Stimulated activated naive B cell treated with anti-CD40 and anti-IgM and Interleukin-4, amounts not matched to agents 10 μg/mL and 1 μg/mL and 100 μg/mL, for 72 hours (primary cell): ENCODE results near the gene COL27A1.

Source experiments
- ATAC-seq, 2 donors: fragments of 150-1000 bp; cut with Tn5 transposase; replicated peaks; 2 replicates each; pipeline ENCODE4 v1.10.0; 2021; ENCODE audit warnings: moderate library complexity in 1 of 2
- DNase-seq: peaks from one replicate; pipeline ENCODE4 v3.0.0; 2021
- H3K27ac Mint-ChIP-seq: one replicate; pipeline ENCODE4 v1.8.0; 2022; ENCODE audit warnings: mild to moderate bottlenecking, mixed read lengths
- H3K27me3 Mint-ChIP-seq, 2 donors: one replicate each; pipeline ENCODE4 v1.8.0; 2022; ENCODE audit warnings: mixed read lengths in 2 of 2
- H3K36me3 Mint-ChIP-seq, 2 donors: one replicate each; pipeline ENCODE4 v1.8.0; 2022; ENCODE audit warnings: mixed read lengths in 2 of 2, mild to moderate bottlenecking in 1 of 2
- H3K4me1 Mint-ChIP-seq, 2 donors: one replicate each; pipeline ENCODE4 v1.8.0; 2022; ENCODE audit warnings: mixed read lengths in 2 of 2, mild to moderate bottlenecking in 1 of 2
- H3K4me3 Mint-ChIP-seq, 2 donors: one replicate each; pipeline ENCODE4 v1.8.0; 2022; ENCODE audit warnings: mild to moderate bottlenecking in 2 of 2, mixed read lengths in 2 of 2, moderate library complexity in 1 of 2
- H3K9me3 Mint-ChIP-seq, 2 donors: one replicate each; pipeline ENCODE4 v1.8.0; 2022; ENCODE audit warnings: mixed read lengths in 2 of 2, mild to moderate bottlenecking in 1 of 2

The COL27A1 gene

DNA sequence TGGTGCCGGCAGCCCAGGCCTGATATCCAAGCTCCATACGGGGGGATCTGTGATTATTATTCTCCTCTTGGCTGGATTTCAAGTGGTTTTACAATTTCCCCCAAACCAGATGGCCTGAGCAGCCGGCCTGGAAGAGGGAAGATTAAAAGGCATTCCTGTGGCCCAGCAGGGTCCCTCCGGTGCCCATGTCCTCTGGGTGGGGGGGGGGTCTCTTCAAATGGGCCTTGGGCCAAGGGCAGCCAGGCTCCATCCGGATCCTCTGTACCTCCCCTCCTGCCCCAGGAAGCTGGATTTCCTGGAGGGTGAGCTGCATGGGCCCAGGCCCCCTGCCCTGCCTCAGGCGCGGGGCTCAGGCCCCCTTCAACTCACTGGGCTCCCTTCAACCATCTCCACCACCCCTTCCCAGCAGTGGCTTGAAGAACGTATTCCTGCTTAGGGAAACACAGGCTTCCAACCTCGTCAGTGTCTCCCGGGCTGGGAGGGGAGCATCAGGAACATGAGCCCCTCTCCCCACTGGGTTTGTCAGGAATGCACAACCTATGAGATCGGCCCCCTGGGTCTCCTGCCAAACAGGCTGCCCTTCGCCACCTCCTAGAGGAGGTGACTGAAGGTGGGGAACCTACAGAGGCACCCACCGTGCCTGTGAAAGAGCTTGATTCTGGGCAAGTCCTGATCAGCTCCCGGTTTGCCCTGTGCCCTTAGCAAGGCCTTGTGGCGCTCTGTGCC is 104.6 kb downstream of the COL27A1 start:
- no peak overlapping the region for H3K27ac Mint-ChIP-seq
- no peak for ATAC-seq
- no peak overlapping the region for H3K4me3 Mint-ChIP-seq
- H3K9me3 Mint-ChIP-seq = no peaks in the 10 kb centered on the region
- H3K4me1 Mint-ChIP-seq = no peaks in the 10 kb centered on the region
- no peak for DNase-seq
- peaks cover 0 to 4% of the 10 kb centered on the region in 2 donors for H3K27me3 Mint-ChIP-seq
- no peaks in the 10 kb centered on the region for H3K36me3 Mint-ChIP-seq

DNA sequence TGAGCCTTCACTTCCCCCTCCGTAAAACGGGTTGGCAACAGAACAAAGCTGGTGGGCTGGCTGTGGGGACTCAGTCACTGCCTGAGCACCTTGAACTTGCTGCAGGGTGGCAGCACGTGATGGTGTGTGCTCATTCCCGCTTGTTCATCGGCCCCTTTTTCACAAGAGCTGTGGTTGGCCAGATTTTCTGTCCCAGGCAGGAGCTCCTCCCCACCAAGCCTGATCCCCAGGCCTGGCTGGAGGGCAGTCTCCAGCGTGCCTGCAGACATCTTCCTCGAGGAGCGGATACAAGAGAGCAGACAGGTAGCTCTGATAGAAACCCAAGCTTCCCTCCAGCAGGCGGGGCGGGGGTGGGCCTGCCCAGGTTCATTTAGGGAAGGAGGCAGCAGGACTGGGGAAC is 105.7 kb downstream of the COL27A1 start:
- no peaks in the 10 kb centered on the region for H3K4me1 Mint-ChIP-seq
- no peaks in the 10 kb centered on the region for H3K9me3 Mint-ChIP-seq
- H3K27ac Mint-ChIP-seq = peak overlapping the region; percentile 33
- ATAC-seq (no peak), DNase-seq (no peak)
- H3K4me3 Mint-ChIP-seq = no peak overlapping the region
- H3K36me3 Mint-ChIP-seq = no peaks in the 10 kb centered on the region
- H3K27me3 Mint-ChIP-seq = peaks cover 4 to 9% of the 10 kb centered on the region in 2 donors

DNA sequence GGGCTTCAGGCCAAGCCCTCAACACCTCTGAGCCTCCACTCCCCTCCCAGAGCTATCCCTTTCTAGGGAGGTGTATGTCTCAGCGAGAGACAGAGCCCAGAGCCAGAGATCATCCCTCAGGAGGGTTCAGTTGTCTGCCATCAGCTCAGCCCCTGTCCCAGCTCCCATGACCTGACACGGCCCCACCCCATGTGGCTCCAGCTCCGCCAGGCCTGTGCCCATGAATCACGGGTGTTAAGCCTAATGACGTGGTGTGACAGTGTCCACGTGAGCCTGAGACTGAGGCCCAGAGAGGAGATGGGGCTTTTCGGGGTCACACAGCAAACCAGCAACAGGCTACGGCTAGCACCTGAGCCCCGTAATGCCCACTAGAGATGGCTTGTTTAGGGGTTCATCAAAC is 106.7 kb downstream of the COL27A1 start:
- Mint-ChIP-seq H3K4me1 (no peaks in the 10 kb centered on the region), H3K4me3 (no peak overlapping the region), H3K27me3 (peaks cover 4 to 9% of the 10 kb centered on the region in 2 donors), H3K36me3 (no peaks in the 10 kb centered on the region), H3K9me3 (no peaks in the 10 kb centered on the region), H3K27ac (no peak overlapping the region)
- ATAC-seq (no peak), DNase-seq (no peak)

DNA sequence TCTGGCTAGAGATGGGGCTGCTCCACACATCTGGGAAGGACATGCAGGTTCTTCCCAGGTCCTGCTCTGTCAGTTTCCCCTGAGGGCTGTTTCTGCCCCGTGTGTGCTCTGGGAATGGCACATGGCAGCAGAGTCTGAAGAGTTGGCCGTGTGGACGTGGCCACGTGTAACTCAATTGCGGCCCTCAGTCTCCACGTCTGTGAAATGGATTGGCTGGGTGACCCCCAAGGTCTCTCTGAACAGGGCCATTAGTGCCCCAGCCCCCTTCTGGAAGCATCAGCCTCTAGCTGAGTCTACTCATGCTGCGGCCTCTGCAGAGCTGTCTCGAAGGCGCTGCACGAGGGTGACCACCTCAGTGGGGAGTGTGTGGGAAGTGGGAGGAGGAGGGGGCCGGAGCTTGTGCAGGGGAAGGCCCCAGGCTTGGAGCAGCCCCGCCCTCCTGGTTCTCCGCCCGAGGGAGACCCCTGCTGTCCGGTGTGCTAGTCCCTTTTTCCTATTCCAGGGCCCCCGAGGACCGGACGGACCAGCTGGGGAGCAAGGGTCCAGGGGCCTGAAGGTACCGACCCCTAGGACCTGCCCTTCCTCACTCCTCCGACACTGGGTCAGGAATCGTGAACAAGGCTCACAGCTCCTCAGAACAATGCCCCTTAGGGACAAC is 108.6 kb downstream of the COL27A1 start:
- Mint-ChIP-seq H3K9me3 (no peaks in the 10 kb centered on the region), H3K4me3 (no peak overlapping the region), H3K27ac (no peak overlapping the region), H3K36me3 (no peaks in the 10 kb centered on the region), H3K27me3 (peaks cover 8 to 12% of the 10 kb centered on the region in 2 donors), H3K4me1 (no peaks in the 10 kb centered on the region)
- DNase-seq (no peak), ATAC-seq (no peak)

DNA sequence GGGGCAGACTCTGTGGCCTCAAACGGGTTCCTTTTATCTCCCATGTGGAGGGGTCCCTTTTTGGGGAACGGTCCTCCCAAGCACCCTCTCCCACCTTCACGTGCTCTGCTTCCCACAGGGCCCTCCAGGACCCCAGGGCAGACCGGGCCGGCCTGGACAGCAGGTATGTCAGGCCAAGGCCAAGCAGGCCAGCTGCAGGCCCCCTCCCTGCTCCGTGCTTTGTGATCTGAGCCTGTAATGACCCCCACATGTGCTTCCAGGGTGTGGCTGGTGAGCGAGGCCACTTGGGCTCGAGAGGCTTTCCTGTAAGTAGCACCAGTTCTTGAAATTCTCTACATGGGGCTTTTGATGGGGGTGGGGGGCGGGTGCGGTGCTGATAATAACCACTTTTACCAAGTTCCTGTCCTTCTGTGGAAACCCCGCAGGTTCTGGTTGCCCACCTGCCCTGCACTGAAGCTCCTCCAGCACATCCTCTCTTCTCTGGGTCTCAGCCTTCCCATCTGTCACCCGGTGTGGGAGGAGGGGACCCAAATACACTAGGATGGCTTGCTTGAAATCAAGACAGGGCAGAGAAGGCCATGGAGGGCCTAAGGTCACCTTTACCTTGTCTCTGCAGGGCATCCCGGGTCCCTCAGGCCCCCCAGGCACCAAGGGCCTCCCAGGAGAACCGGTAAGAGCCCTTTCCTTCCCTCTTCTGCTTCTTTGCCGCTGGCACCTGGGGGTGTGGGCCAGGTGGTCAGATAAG is 109.6 kb downstream of the COL27A1 start:
- no peaks in the 10 kb centered on the region for H3K4me1 Mint-ChIP-seq
- ATAC-seq (no peak), DNase-seq (no peak)
- peaks cover 9 to 13% of the 10 kb centered on the region in 2 donors for H3K27me3 Mint-ChIP-seq
- H3K4me3 Mint-ChIP-seq = no peak overlapping the region
- H3K27ac Mint-ChIP-seq = no peak overlapping the region
- H3K9me3 Mint-ChIP-seq = no peaks in the 10 kb centered on the region
- H3K36me3 Mint-ChIP-seq = no peaks in the 10 kb centered on the region

DNA sequence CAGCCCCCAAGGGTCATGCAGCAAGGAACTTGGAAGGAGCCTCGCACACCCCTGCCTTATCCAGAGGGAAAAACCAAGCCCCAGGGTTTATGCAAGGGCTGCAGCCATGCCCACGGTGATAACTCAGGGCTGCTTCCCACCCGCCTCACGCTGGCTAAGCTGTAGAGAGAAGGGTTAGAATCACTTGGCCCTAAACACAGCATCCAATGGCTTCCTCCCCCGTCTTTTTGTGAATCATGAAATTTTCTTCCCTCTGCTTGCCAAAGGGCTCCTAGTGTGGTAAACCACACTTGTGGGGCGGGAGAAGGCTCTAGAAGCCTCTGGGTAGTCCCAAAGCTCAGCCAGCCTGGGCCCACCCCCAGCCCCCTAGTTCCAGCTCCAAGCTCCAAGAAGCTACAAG is 111.6 kb downstream of the COL27A1 start:
- peaks cover 9 to 13% of the 10 kb centered on the region in 2 donors for H3K27me3 Mint-ChIP-seq
- H3K27ac Mint-ChIP-seq = no peak overlapping the region
- ATAC-seq (no peak), DNase-seq (no peak)
- H3K36me3 Mint-ChIP-seq = no peaks in the 10 kb centered on the region
- no peaks in the 10 kb centered on the region for H3K9me3 Mint-ChIP-seq
- no peaks in the 10 kb centered on the region for H3K4me1 Mint-ChIP-seq
- H3K4me3 Mint-ChIP-seq = no peak overlapping the region

DNA sequence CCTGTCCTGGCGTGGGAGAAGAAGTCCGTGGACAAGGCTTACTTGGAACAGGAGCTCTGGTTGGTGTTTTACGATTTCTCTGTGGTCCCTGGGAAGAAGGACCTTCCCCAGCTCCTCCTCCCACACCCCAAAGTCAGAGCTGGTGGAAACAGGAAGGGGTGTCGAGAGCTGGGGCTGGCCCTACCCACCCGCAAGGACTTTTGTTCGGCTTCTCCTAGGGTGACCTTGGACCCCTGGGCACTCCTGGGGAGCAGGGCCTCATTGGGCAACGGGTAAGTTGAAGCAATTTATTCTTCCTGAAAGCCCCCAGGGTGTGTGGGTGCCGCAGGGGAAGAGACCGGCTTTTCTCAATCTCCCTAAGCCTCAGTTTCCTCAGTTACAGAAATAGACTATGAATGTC is 113.7 kb downstream of the COL27A1 start:
- Mint-ChIP-seq H3K27ac (no peak overlapping the region), H3K27me3 (peaks cover 10 to 17% of the 10 kb centered on the region in 2 donors), H3K36me3 (no peaks in the 10 kb centered on the region), H3K4me1 (no peaks in the 10 kb centered on the region), H3K9me3 (no peaks in the 10 kb centered on the region), H3K4me3 (no peak overlapping the region)
- DNase-seq = no peak
- no peak for ATAC-seq

DNA sequence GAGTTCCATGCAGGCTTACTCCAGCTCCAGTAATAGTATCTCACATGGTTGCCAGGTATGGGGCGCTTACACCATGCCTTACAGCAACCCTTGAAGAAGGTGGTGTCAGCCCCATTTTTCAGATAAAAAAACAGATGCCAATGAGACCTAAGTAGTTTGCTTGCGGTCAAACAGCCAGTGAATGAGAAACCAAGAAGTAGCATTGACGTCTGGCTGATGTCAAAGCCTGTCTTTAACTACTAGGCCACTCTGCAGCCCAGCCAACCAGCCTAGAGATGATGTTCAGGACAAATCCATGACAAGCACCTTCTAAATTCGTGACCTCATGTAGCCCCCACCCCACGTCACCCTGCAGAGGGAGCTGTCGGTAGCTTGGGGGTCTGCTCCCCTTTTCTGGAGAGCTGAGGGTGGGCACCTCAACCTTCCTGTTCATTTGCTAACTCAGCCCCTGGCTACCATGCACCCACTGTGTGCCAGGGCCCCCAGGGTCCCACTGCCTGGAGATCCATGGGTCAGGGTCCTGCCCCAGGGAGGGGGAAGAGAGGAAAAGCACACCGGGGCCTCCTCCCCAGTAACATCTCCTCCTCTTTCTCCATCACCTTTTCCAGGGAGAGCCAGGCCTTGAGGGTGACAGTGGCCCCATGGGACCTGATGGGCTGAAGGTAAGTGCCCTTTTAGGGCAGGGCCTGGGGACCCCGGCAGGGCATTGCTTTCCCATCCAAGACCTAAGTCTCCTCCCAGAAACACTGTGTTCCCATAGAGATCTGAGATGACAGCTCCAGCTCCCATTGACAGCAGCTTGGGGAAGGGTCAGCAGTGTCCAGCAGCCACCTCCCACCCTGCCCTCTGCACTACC is 115.0 kb downstream of the COL27A1 start:
- ATAC-seq = no peak
- no peak for DNase-seq
- no peaks in the 10 kb centered on the region for H3K4me1 Mint-ChIP-seq
- no peak overlapping the region for H3K4me3 Mint-ChIP-seq
- H3K27ac Mint-ChIP-seq = no peak overlapping the region
- H3K9me3 Mint-ChIP-seq = no peaks in the 10 kb centered on the region
- H3K27me3 Mint-ChIP-seq = peaks cover 10 to 14% of the 10 kb centered on the region in 2 donors
- no peaks in the 10 kb centered on the region for H3K36me3 Mint-ChIP-seq

DNA sequence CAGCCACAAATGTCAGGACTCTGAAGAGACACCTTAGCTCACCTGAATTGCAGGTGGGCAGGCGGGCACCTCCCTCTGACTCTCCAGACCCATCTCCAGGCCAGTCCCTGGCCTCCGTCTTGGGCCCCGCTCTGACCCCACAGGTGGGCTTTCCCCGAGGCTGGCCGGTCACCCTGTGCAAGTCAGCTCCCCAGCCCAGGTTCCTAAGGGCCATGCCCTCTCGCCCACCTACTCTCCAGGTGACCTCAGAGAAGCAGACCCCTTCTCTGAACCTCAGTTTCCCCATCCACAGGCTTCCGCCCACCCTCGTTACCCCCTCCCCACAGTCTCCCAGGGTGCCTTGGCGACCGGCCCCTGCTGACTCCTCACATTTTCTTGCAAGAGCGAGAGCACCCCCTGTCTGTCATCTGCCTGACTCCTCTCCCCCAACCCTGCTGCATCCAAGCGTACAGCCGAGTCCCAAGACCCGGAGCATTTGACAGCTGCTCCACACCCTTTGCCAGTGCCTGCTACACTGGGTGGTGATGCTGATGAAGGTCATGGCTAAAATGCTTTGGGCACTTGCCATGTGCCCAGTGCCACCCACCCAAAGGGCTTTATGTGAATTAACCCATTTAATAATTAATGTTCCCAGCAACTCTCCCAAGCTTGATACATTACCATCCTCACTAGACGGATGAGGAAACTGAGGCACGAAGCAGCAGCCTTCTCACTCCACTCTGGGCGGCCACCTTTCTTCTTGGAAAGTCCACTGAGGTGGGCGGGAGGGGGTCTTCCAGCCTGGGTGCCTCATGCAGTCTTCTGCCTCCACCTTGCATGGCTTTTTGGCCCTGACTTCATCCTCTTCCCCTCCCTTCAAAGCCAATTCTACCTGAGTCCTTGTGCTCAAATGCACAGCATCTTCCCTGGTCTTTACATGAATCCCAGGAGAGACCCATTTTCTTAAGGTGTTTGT is 116.5 kb downstream of the COL27A1 start:
- ATAC-seq (no peak), DNase-seq (no peak)
- no peak overlapping the region for H3K27ac Mint-ChIP-seq
- H3K27me3 Mint-ChIP-seq = peaks cover 7 to 10% of the 10 kb centered on the region in 2 donors
- no peak overlapping the region for H3K4me3 Mint-ChIP-seq
- no peaks in the 10 kb centered on the region for H3K9me3 Mint-ChIP-seq
- H3K36me3 Mint-ChIP-seq = no peaks in the 10 kb centered on the region
- H3K4me1 Mint-ChIP-seq = no peaks in the 10 kb centered on the region

DNA sequence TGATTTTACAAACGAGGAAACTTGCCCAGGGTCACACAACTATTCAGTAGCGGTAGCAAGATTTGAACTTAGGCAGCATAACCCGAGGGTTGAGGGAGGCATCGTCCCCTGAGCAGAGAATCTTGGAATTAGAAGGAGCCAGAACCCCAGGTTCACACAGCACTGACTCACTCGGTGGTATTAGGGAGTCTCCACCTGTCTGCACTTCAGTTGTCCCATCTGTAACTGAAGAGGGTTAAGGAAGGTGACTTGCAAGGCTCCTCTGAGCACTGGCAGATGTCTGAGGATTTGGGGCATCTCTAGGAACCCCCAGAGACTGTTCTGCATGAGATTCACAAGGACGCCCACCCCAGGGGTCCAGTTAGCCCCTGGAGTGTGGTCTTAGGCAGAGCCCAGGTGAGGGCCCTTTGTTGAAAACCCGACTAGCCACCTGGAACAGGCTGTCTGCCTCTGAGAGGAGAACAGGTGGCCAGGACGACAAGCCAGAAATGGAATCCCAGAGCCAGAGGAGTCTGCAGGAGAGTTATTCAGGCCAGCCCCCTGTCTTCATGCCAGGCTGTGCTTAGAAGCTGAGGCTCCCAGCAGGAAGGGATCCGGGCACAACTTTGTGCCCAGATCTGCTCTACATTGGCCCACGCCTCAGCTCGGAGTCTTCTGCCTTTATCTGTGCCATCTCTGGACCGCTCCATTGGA is 117.5 kb downstream of the COL27A1 start:
- H3K4me3 Mint-ChIP-seq = no peak overlapping the region
- H3K27ac Mint-ChIP-seq = no peak overlapping the region
- peaks cover 7 to 10% of the 10 kb centered on the region in 2 donors for H3K27me3 Mint-ChIP-seq
- no peaks in the 10 kb centered on the region for H3K4me1 Mint-ChIP-seq
- H3K36me3 Mint-ChIP-seq = no peaks in the 10 kb centered on the region
- peaks cover 0 to under 1% of the 10 kb centered on the region in 2 donors for H3K9me3 Mint-ChIP-seq
- DNase-seq (no peak), ATAC-seq (no peak)

DNA sequence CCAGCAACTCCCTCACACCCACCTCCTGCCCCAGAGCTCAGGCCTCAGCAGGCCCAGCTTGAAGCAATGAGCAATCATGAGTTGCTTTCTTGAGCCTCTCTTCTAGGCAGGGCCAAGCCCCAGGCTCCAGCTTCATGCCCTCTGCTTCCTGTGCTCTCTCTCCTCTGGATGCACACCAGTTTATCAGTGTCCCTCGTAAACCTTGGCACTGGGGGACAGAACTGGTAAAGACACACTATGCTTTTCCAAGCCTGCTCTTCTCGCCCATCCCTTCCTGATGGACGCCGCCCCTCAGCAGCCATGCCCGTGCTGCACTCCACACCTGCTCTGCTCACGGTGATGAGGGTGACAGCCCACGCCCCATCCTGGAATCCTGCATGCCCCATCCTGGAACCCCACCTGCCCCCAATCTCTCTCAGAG is 118.1 kb downstream of the COL27A1 start:
- Mint-ChIP-seq H3K27ac (no peak overlapping the region), H3K4me1 (no peaks in the 10 kb centered on the region), H3K27me3 (peaks cover 7 to 10% of the 10 kb centered on the region in 2 donors), H3K36me3 (no peaks in the 10 kb centered on the region), H3K9me3 (peaks cover 2 to 6% of the 10 kb centered on the region in 2 donors), H3K4me3 (no peak overlapping the region)
- DNase-seq = no peak
- ATAC-seq = no peak

DNA sequence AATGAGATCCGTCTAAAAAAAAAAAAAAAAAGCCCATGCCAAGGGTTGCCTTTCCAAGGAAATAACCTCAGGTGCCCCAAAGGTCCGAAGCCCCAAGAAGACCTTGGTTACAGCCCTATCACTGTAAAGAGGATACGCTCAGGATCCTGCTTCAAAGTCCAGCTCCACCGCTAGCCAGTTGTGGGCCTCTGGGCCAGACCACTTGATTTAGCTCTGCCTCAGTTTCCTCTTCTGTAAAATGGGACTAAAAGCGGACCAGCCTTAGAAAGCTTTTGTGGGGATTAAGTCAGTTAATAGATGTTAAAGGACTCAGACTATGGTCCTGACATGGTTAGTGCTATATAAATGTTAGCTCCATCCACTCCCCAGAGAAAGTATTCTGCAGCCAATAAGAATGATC is 118.9 kb downstream of the COL27A1 start:
- H3K27ac Mint-ChIP-seq = no peak overlapping the region
- DNase-seq (no peak), ATAC-seq (no peak)
- H3K36me3 Mint-ChIP-seq = no peaks in the 10 kb centered on the region
- peaks cover 2 to 7% of the 10 kb centered on the region in 2 donors for H3K9me3 Mint-ChIP-seq
- H3K4me3 Mint-ChIP-seq = no peak overlapping the region
- peaks cover 4 to 5% of the 10 kb centered on the region in 2 donors for H3K27me3 Mint-ChIP-seq
- no peaks in the 10 kb centered on the region for H3K4me1 Mint-ChIP-seq
